ENCODE results near the gene CCDC159. TPM values are rescaled to one million over a fixed set of nuclear protein-coding genes. Genes with fewer than 3 reads are reported as not detected.

The CCDC159 gene
- total RNA-seq, 1 experiment from 2014 or later, result 6.8 TPM

DNA sequence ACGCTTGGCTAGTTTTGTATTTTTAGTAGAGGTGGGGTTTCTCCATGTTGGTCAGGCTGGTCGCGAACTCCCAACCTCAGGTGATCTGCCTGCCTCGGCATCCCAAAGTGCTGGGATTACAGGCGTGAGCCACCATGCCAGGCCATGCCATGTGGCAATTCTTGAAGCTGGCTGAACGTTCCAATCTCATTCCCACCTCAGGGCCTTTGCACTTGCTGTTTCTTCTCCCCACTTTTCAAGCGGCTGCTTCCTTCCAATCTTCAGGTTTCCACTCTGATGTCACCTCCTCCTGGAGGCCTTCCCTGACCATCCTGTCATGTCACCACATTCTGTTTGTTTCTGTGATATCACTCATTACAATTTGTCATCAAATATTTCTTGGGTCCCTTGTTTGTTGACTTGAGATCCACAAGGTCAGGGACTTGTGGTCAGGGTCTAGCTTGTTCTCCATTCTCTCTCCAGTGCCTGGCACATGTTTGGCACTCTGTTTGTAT lies 33.6 kb downstream of the CCDC159 start:
- peaks cover 38% of the 10 kb centered on the region for H3K4me1 Mint-ChIP-seq
- peak overlapping the region; percentile 91 for H3K4me3 Mint-ChIP-seq
- DNase-seq (ENCODE audit: low spot score), result no peak
- peaks cover 10% of the 10 kb centered on the region for H3K36me3 Mint-ChIP-seq
- H3K9me3 Mint-ChIP-seq, result peaks cover 3% of the 10 kb centered on the region; the same call in 1 of the 2 replicates
- TF ChIP-seq ZNF138 (CRISPR knock-in tag; conservative IDR thresholded peaks at IDR 0.05), result no peak
- no peak for TF ChIP-seq NR1H2 (CRISPR knock-in tag; IDR thresholded peaks at IDR 0.05)
- TF ChIP-seq, protein P1, sequence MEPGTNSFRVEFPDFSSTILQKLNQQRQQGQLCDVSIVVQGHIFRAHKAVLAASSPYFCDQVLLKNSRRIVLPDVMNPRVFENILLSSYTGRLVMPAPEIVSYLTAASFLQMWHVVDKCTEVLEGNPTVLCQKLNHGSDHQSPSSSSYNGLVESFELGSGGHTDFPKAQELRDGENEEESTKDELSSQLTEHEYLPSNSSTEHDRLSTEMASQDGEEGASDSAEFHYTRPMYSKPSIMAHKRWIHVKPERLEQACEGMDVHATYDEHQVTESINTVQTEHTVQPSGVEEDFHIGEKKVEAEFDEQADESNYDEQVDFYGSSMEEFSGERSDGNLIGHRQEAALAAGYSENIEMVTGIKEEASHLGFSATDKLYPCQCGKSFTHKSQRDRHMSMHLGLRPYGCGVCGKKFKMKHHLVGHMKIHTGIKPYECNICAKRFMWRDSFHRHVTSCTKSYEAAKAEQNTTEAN (CRISPR knock-in tag; IDR thresholded peaks at IDR 0.05), result no peak
- no peak for TF ChIP-seq ESRRA (CRISPR knock-in tag; IDR thresholded peaks at IDR 0.05; ENCODE audit: borderline replicate concordance)
- TF ChIP-seq, protein P2, sequence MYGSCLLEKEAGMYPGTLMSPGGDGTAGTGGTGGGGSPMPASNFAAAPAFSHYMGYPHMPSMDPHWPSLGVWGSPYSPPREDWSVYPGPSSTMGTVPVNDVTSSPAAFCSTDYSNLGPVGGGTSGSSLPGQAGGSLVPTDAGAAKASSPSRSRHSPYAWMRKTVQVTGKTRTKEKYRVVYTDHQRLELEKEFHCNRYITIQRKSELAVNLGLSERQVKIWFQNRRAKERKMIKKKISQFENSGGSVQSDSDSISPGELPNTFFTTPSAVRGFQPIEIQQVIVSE (CRISPR knock-in tag; IDR thresholded peaks at IDR 0.05; ENCODE audit: borderline replicate concordance), result no peak
- TF ChIP-seq EMX1 (CRISPR knock-in tag; IDR thresholded peaks at IDR 0.05), result no peak
- TF ChIP-seq NR2C2 (CRISPR knock-in tag; IDR thresholded peaks at IDR 0.05), result no peak
- no peak for TF ChIP-seq ZNF219 (CRISPR knock-in tag; IDR thresholded peaks at IDR 0.05; ENCODE audit: borderline replicate concordance)
- no peak for TF ChIP-seq ZNF671 (CRISPR knock-in tag; IDR thresholded peaks at IDR 0.05)
- TF ChIP-seq SP1 (CRISPR knock-in tag; conservative IDR thresholded peaks at IDR 0.05), result no peak
- no peak for TF ChIP-seq NFYB (CRISPR knock-in tag; conservative IDR thresholded peaks at IDR 0.05; ENCODE audit: low read depth)
- TF ChIP-seq, protein P3, sequence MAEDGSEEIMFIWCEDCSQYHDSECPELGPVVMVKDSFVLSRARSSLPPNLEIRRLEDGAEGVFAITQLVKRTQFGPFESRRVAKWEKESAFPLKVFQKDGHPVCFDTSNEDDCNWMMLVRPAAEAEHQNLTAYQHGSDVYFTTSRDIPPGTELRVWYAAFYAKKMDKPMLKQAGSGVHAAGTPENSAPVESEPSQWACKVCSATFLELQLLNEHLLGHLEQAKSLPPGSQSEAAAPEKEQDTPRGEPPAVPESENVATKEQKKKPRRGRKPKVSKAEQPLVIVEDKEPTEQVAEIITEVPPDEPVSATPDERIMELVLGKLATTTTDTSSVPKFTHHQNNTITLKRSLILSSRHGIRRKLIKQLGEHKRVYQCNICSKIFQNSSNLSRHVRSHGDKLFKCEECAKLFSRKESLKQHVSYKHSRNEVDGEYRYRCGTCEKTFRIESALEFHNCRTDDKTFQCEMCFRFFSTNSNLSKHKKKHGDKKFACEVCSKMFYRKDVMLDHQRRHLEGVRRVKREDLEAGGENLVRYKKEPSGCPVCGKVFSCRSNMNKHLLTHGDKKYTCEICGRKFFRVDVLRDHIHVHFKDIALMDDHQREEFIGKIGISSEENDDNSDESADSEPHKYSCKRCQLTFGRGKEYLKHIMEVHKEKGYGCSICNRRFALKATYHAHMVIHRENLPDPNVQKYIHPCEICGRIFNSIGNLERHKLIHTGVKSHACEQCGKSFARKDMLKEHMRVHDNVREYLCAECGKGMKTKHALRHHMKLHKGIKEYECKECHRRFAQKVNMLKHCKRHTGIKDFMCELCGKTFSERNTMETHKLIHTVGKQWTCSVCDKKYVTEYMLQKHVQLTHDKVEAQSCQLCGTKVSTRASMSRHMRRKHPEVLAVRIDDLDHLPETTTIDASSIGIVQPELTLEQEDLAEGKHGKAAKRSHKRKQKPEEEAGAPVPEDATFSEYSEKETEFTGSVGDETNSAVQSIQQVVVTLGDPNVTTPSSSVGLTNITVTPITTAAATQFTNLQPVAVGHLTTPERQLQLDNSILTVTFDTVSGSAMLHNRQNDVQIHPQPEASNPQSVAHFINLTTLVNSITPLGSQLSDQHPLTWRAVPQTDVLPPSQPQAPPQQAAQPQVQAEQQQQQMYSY (CRISPR knock-in tag; IDR thresholded peaks at IDR 0.05), result no peak
- TF ChIP-seq, protein P4, sequence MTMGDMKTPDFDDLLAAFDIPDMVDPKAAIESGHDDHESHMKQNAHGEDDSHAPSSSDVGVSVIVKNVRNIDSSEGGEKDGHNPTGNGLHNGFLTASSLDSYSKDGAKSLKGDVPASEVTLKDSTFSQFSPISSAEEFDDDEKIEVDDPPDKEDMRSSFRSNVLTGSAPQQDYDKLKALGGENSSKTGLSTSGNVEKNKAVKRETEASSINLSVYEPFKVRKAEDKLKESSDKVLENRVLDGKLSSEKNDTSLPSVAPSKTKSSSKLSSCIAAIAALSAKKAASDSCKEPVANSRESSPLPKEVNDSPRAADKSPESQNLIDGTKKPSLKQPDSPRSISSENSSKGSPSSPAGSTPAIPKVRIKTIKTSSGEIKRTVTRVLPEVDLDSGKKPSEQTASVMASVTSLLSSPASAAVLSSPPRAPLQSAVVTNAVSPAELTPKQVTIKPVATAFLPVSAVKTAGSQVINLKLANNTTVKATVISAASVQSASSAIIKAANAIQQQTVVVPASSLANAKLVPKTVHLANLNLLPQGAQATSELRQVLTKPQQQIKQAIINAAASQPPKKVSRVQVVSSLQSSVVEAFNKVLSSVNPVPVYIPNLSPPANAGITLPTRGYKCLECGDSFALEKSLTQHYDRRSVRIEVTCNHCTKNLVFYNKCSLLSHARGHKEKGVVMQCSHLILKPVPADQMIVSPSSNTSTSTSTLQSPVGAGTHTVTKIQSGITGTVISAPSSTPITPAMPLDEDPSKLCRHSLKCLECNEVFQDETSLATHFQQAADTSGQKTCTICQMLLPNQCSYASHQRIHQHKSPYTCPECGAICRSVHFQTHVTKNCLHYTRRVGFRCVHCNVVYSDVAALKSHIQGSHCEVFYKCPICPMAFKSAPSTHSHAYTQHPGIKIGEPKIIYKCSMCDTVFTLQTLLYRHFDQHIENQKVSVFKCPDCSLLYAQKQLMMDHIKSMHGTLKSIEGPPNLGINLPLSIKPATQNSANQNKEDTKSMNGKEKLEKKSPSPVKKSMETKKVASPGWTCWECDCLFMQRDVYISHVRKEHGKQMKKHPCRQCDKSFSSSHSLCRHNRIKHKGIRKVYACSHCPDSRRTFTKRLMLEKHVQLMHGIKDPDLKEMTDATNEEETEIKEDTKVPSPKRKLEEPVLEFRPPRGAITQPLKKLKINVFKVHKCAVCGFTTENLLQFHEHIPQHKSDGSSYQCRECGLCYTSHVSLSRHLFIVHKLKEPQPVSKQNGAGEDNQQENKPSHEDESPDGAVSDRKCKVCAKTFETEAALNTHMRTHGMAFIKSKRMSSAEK (CRISPR knock-in tag; IDR thresholded peaks at IDR 0.05; ENCODE audit: borderline replicate concordance), result no peak
- TF ChIP-seq ZNF317 (CRISPR knock-in tag; IDR thresholded peaks at IDR 0.05; ENCODE audit: borderline replicate concordance, low read depth), result no peak
- TF ChIP-seq, protein P5, sequence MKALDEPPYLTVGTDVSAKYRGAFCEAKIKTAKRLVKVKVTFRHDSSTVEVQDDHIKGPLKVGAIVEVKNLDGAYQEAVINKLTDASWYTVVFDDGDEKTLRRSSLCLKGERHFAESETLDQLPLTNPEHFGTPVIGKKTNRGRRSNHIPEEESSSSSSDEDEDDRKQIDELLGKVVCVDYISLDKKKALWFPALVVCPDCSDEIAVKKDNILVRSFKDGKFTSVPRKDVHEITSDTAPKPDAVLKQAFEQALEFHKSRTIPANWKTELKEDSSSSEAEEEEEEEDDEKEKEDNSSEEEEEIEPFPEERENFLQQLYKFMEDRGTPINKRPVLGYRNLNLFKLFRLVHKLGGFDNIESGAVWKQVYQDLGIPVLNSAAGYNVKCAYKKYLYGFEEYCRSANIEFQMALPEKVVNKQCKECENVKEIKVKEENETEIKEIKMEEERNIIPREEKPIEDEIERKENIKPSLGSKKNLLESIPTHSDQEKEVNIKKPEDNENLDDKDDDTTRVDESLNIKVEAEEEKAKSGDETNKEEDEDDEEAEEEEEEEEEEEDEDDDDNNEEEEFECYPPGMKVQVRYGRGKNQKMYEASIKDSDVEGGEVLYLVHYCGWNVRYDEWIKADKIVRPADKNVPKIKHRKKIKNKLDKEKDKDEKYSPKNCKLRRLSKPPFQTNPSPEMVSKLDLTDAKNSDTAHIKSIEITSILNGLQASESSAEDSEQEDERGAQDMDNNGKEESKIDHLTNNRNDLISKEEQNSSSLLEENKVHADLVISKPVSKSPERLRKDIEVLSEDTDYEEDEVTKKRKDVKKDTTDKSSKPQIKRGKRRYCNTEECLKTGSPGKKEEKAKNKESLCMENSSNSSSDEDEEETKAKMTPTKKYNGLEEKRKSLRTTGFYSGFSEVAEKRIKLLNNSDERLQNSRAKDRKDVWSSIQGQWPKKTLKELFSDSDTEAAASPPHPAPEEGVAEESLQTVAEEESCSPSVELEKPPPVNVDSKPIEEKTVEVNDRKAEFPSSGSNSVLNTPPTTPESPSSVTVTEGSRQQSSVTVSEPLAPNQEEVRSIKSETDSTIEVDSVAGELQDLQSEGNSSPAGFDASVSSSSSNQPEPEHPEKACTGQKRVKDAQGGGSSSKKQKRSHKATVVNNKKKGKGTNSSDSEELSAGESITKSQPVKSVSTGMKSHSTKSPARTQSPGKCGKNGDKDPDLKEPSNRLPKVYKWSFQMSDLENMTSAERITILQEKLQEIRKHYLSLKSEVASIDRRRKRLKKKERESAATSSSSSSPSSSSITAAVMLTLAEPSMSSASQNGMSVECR (CRISPR knock-in tag; IDR thresholded peaks at IDR 0.05; ENCODE audit: borderline replicate concordance), result no peak
- no peak for TF ChIP-seq SMAD4 (CRISPR knock-in tag; IDR thresholded peaks at IDR 0.05)
- no peak for TF ChIP-seq ZNF416 (CRISPR knock-in tag; IDR thresholded peaks at IDR 0.05)
- TF ChIP-seq, protein P6, sequence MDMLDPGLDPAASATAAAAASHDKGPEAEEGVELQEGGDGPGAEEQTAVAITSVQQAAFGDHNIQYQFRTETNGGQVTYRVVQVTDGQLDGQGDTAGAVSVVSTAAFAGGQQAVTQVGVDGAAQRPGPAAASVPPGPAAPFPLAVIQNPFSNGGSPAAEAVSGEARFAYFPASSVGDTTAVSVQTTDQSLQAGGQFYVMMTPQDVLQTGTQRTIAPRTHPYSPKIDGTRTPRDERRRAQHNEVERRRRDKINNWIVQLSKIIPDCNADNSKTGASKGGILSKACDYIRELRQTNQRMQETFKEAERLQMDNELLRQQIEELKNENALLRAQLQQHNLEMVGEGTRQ (CRISPR knock-in tag; IDR thresholded peaks at IDR 0.05), result no peak
- ChIA-PET POLR2A (interaction anchor here (0.6 to 5.9 kb wide), 2 partner anchors 41 to 101 kb away, joined by 3 to 115 read pairs; partner anchors contain the start of gene RGL3), CTCF (interaction anchor here (1.2 to 5.3 kb wide), 8 partner anchors 12 to 102 kb away, joined by 3 to 308 read pairs (median 33); partner anchors contain the start of genes ELAVL3, ODAD3, PRKCSH and RGL3)
- H3K27me3 Mint-ChIP-seq (ENCODE audit: low read depth), result peaks cover 3% of the 10 kb centered on the region; the same call in 1 of the 2 replicates
- H3K27ac Mint-ChIP-seq, result peak overlapping the region; percentile 100
- no peak for ATAC-seq
